CD1c-positive myeloid dendritic cell (primary cell): ENCODE results near the gene ITGB1.
"Not testable (repeated sequence)": the region's sequence is repeated elsewhere in the genome, so short reads cannot be mapped to it uniquely, and the experiment has no call there.

Experiments used
- DNase-seq: peaks from one replicate; pipeline ENCODE4 v3.0.0-alpha.2; 2016; ENCODE audit errors: extremely low spot score

The ITGB1 gene

GRCh38 chr10:32958085-32959005, at the start of gene ITGB1:
ITGB1 (minus strand) TSS chr10:32958230; CDS start chr10:32935558, 22,672 bp downstream.
- DNase-seq = peak; percentile 95

- no peak for DNase-seq
Observed at GRCh38 chr10:33006342-33006887, 48.4 kb upstream of the ITGB1 start.

- peak; percentile 86 for DNase-seq
Observed at GRCh38 chr10:33005322-33006301, 47.6 kb upstream of the ITGB1 start.

GRCh38 chr10:33001908-33002492, 44.0 kb upstream of the ITGB1 start:
- DNase-seq = no peak

- DNase-seq = not testable (repeated sequence)
Observed at GRCh38 chr10:32998060-32998581, 40.1 kb upstream of the ITGB1 start.

GRCh38 chr10:32995751-32996150, 37.7 kb upstream of the ITGB1 start:
- DNase-seq = no peak

DNA sequence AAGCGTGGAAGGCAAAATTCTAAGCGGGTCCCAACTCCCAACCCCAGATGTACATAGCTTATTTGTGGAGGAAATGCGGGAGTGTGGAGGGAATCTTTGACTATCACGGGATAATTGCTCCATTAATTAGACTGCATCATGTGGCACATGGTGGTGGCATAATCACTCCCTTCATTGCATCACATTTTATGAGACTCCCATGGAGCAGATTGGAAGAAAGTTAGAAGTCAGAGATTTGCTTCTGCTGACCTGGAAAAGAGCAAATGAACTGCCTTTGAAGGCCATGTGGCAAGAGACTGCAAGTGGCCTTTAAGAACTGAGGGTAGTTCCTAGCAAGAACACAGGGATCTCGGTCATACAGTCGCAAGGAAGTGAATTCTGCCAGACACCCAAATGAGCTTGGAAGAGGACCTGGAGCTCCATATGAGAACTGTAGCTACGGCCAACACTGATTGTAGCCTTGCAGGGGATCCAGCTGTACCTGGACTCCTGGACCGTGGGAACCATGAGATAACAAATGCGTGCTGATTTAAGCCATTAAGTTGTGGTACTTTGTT, 37.1 kb upstream of the ITGB1 start:
- DNase-seq = no peak

- not testable (repeated sequence) for DNase-seq
Observed at GRCh38 chr10:32994632-32995031, 36.6 kb upstream of the ITGB1 start.

DNA sequence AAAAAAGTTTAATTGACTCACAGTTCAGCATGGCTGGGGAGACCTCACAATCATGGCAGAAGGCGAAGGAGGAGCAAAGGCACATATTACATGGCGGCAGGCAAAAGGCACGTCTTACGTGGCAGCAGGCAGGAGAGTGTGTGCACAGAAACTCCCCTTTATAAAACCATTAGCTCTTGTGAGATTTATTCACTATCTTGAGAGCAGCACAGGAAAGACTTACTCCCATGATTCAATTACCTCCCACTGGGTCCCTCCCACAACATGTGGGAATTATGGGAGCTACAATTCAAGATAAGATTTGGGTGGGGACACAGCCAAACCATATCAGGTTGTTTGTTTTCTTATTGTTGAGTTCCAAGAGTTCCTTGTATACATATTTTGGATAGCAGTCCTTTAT, 34.3 kb upstream of the ITGB1 start:
- not testable (repeated sequence) for DNase-seq

GRCh38 chr10:32990811-32991210, 32.8 kb upstream of the ITGB1 start:
- DNase-seq = no peak

DNA sequence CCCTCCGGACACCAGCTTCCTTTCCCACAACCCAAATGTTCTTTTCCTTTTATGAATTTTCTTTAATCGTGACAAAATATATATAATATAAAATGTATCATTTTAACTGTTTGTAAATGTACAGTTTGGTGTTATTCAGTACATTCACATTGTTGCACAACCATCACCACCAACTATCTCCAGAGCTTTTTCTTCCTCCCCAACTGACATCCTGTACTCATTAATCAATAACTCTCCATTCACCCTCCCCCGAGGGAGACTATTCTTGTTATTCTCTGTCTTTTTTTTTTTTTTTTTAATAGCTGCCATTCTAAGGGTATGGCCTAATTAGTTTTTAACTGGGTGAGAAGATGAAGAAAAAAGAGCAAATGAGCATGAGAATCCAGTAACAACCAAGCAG, 30.6 kb upstream of the ITGB1 start:
- DNase-seq = no peak

DNA sequence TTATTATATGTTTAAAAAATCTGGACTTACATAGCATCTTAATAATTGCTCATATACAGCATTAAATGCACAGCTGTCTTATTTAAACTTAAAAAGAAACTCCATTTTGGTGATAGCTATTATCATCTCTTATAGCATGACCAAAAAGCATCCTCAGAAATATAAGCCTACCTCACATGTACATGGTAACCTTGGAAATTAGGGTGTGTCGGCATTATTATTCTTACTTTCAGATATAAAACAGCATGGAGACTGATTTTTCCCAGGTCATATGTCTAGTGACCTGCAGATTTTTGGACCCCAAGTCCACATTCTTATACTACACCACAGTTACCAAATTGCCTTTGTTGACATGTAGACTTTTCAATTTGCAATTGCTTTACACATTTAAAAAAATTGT, 29.1 kb upstream of the ITGB1 start:
- DNase-seq = no peak

GRCh38 chr10:32985775-32986350, 27.8 kb upstream of the ITGB1 start:
- peak; percentile 84 for DNase-seq

DNA sequence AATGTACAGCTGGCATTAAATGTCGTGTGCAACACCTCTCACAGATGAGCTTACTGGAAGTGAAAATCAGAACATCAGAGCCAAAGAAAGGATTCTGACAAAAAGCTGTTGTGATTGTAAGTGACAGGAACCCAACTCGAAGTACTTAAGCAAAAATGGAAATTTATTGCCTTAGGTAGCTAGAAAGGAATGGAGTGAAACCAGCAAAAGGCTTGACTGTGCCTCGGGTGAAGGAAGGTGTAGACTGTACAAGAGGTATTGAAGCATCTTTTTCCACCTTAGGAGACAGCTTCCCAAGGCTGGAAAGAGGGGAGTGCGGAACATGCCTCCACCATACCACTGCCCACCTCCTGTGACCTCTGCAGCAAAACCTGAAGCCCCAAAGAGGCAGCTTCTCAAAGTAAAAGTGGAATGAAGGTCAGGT, 27.3 kb upstream of the ITGB1 start:
- no peak for DNase-seq

GRCh38 chr10:32984003-32984600, 26.1 kb upstream of the ITGB1 start:
- DNase-seq = no peak

GRCh38 chr10:32982911-32983909, 25.2 kb upstream of the ITGB1 start:
- DNase-seq = peak; percentile 16

- no peak for DNase-seq
Observed at GRCh38 chr10:32982293-32982709, 24.3 kb upstream of the ITGB1 start.

GRCh38 chr10:32981760-32982159, 23.7 kb upstream of the ITGB1 start:
- no peak for DNase-seq
